ENCODE measurements around the gene HCST.

Gene HCST

GRCh38 chr19:35872180-35872579, 30.1 kb upstream of the HCST start:
- TF ChIP-seq CTCF (IDR thresholded peaks at IDR 0.05; ENCODE audit: low read depth, low read length): no peak
- no peaks in the 10 kb centered on the region for H3K9me3 ChIP-seq (ENCODE audit: severe bottlenecking)
- no peaks in the 10 kb centered on the region for H3K27me3 ChIP-seq (ENCODE audit: insufficient read depth, low read depth, severe bottlenecking)
- no peak overlapping the region for H3K4me3 ChIP-seq (ENCODE audit: low read depth, low read length)
- H3K27ac ChIP-seq: no peak overlapping the region
- peaks cover 50% of the 10 kb centered on the region for H3K36me3 ChIP-seq
- DNase-seq: no peak

GRCh38 chr19:35874392-35874930, 27.9 kb upstream of the HCST start:
- H3K4me3 ChIP-seq (ENCODE audit: low read depth, low read length): no peak overlapping the region
- no peak overlapping the region for H3K27ac ChIP-seq
- no peak for DNase-seq
- TF ChIP-seq CTCF (IDR thresholded peaks at IDR 0.05; ENCODE audit: low read depth, low read length): no peak
- H3K36me3 ChIP-seq: peaks cover 67% of the 10 kb centered on the region
- no peaks in the 10 kb centered on the region for H3K27me3 ChIP-seq (ENCODE audit: insufficient read depth, low read depth, severe bottlenecking)
- H3K9me3 ChIP-seq (ENCODE audit: severe bottlenecking): no peaks in the 10 kb centered on the region

GRCh38 chr19:35879068-35879467, 23.3 kb upstream of the HCST start:
- TF ChIP-seq CTCF (IDR thresholded peaks at IDR 0.05; ENCODE audit: low read depth, low read length): no peak
- Histone ChIP-seq H3K9me3 (ENCODE audit: severe bottlenecking) (no peaks in the 10 kb centered on the region), H3K27ac (no peak overlapping the region), H3K27me3 (ENCODE audit: insufficient read depth, low read depth, severe bottlenecking) (no peaks in the 10 kb centered on the region), H3K36me3 (peaks cover 43% of the 10 kb centered on the region), H3K4me3 (ENCODE audit: low read depth, low read length) (no peak overlapping the region)
- no peak for DNase-seq

- TF ChIP-seq CTCF (IDR thresholded peaks at IDR 0.05; ENCODE audit: low read depth, low read length): no peak
- Histone ChIP-seq H3K27me3 (ENCODE audit: insufficient read depth, low read depth, severe bottlenecking) (no peaks in the 10 kb centered on the region), H3K4me3 (ENCODE audit: low read depth, low read length) (no peak overlapping the region), H3K27ac (0 out of 2 replicates have a peak overlapping the region, but pooled peaks have one; percentile 29), H3K36me3 (peaks cover 36% of the 10 kb centered on the region), H3K9me3 (ENCODE audit: severe bottlenecking) (no peaks in the 10 kb centered on the region)
- DNase-seq: peak; percentile 88
Measured at GRCh38 chr19:35879770-35880317, 22.5 kb upstream of the HCST start.

GRCh38 chr19:35882114-35882832, 20.1 kb upstream of the HCST start:
- Histone ChIP-seq H3K27me3 (ENCODE audit: insufficient read depth, low read depth, severe bottlenecking) (no peaks in the 10 kb centered on the region), H3K4me3 (ENCODE audit: low read depth, low read length) (no peak overlapping the region), H3K9me3 (ENCODE audit: severe bottlenecking) (no peaks in the 10 kb centered on the region), H3K36me3 (peaks cover 25% of the 10 kb centered on the region), H3K27ac (0 out of 2 replicates have a peak overlapping the region, but pooled peaks have one; percentile 10)
- TF ChIP-seq CTCF (IDR thresholded peaks at IDR 0.05; ENCODE audit: low read depth, low read length): peak; percentile 34; the same call in 1 of the 2 replicates
- peak; percentile 59 for DNase-seq
